HepG2 (cell line): ENCODE measurements around the gene XRCC5. TPM values are rescaled to one million over a fixed set of nuclear protein-coding genes. Genes with fewer than 3 reads are reported as not detected.

Source experiments
- FOXP1 ChIP-seq, 2 experiments: fragments of 450-650 bp in 1 of 2; IDR thresholded peaks; 2 replicates each; pipeline ENCODE4 v1.6.1; 2017 to 2018; ENCODE audit warnings: antibody characterized with exemption in 1 of 2
- HBP1 ChIP-seq: IDR thresholded peaks from 2 replicates; pipeline ENCODE4 v1.6.1; 2016; ENCODE audit warnings: low read depth, control low read depth
- NCOR1 ChIP-seq: fragments of 200-600 bp; sonication (generic); IDR thresholded peaks from 2 replicates; pipeline ENCODE4 v1.7.0; 2017; ENCODE audit warnings: antibody characterized with exemption, low read length, borderline replicate concordance
- SMAD3 ChIP-seq: sonication (generic); formaldehyde crosslinking; IDR thresholded peaks from 2 replicates; pipeline ENCODE4 v1.4.0; 2020; ENCODE audit warnings: missing genetic modification reagents
- TARDBP ChIP-seq: sonication (generic); formaldehyde crosslinking; IDR thresholded peaks from 2 replicates; pipeline ENCODE4 v1.8.0; 2022; ENCODE audit warnings: mild to moderate bottlenecking, missing genetic modification reagents
- ZNF180 ChIP-seq: sonication (generic); formaldehyde crosslinking; IDR thresholded peaks from 2 replicates; pipeline ENCODE4 v1.4.0; 2020; ENCODE audit warnings: low read depth, missing genetic modification reagents, borderline replicate concordance
- ZNF687 ChIP-seq: sonication (generic); formaldehyde crosslinking; IDR thresholded peaks from 2 replicates; pipeline ENCODE4 v1.5.1; 2020; ENCODE audit warnings: mild to moderate bottlenecking, missing genetic modification reagents, moderate library complexity
- ZNF746 ChIP-seq: sonication (generic); formaldehyde crosslinking; IDR thresholded peaks from 2 replicates; pipeline ENCODE4 v1.8.0; 2022; ENCODE audit warnings: mild to moderate bottlenecking, missing genetic modification reagents
- polyA plus RNA-seq, 8 experiments: library from polyadenylated mRNA; depleted of rRNA in 3 of 8; stranded (reverse) in 7 of 8; unstranded in 1 of 8; fragments of >200 nt; fragmentation: Illumina TruSeq in 4 of 8; extraction: Trizol in 4 of 8; gene quantifications; 2 replicates each; pipeline versions ENCODE4 v1.2.1 to v1.2.3, GENCODE V29; 2011 to 2016; ENCODE audit warnings: low read depth in 4 of 8, missing spikeins in 1 of 8, mixed read lengths in 1 of 8; ENCODE audit not compliant: insufficient read depth in 1 of 8
- total RNA-seq, 5 experiments: library from RNA; depleted of rRNA; stranded (reverse); fragments of >200 nt; fragmentation: Illumina TruSeq; extraction: Trizol; gene quantifications; 2 replicates each; pipeline ENCODE4 v1.2.3, GENCODE V29; 2016; ENCODE audit warnings: low read depth in 1 of 5
- TF ChIP-seq, protein P1 (sequence below): sonication (generic); formaldehyde crosslinking; conservative IDR thresholded peaks from 2 replicates; pipeline ENCODE4 v1.4.0; 2020; ENCODE audit warnings: missing genetic modification reagents
- TF ChIP-seq, protein P2 (sequence below): sonication (generic); formaldehyde crosslinking; IDR thresholded peaks from 2 replicates; pipeline ENCODE4 v1.4.0; 2020; ENCODE audit warnings: missing genetic modification reagents, borderline replicate concordance
- TF ChIP-seq, protein P3 (sequence below): IDR thresholded peaks from 2 replicates; pipeline ENCODE4 v1.4.0; 2020; ENCODE audit warnings: mild to moderate bottlenecking, missing genetic modification reagents

XRCC5 gene
- total and polyA plus RNA-seq, 2 of the 13 experiments (the other 11 are each of a cell fraction or from before 2014, with no cell fraction given): 264 to 454 TPM

DNA sequence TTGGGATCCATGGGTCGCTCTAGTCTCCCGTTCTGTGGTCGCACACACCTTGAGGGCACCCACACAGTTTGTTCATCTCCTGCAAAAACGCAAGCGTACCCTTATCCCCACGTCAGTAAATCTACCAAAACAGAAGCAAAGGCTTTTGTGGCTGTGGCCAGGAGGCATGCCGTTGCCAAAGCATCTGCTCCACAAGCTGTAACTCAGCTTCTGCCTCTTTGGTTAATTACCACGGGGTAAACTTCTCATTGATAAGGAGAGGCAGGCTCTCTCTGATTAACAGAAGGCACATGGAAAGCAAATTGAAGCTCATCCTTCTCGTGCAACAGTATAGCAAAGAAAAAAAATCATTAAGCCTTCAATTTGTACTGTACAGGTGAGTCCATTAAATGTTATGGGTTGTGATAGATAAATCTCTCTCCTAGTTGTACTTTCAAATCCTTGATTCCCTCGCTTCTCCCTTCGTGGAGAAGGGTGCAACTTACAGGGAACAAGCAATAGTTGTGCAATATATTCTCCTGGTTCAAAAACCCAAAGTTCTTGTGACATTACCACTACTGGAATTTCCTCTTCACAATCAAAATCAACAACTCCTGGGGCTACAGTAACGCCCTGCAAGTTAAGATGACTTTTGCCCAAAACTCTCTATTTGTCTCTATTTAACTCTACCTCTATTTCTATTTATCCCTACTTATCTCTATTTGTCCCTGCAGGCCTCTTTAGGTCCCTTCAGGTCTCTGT, 37.9 kb upstream of the XRCC5 start (continued):
- no peak for TF ChIP-seq ZNF746 (CRISPR knock-in tag)
- no peak for TF ChIP-seq HBP1 (CRISPR knock-in tag)
- TF ChIP-seq ZNF687 (CRISPR knock-in tag): peak; percentile 27; the same call in 1 of the 2 replicates
- no peak for TF ChIP-seq ZNF180 (CRISPR knock-in tag)
- TF ChIP-seq SMAD3: no peak
- TF ChIP-seq, protein P1, sequence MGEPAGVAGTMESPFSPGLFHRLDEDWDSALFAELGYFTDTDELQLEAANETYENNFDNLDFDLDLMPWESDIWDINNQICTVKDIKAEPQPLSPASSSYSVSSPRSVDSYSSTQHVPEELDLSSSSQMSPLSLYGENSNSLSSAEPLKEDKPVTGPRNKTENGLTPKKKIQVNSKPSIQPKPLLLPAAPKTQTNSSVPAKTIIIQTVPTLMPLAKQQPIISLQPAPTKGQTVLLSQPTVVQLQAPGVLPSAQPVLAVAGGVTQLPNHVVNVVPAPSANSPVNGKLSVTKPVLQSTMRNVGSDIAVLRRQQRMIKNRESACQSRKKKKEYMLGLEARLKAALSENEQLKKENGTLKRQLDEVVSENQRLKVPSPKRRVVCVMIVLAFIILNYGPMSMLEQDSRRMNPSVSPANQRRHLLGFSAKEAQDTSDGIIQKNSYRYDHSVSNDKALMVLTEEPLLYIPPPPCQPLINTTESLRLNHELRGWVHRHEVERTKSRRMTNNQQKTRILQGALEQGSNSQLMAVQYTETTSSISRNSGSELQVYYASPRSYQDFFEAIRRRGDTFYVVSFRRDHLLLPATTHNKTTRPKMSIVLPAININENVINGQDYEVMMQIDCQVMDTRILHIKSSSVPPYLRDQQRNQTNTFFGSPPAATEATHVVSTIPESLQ (CRISPR knock-in tag): no peak
- no peak for TF ChIP-seq FOXP1 (IDR thresholded peaks at IDR 0.05)
- TF ChIP-seq FOXP1 (CRISPR knock-in tag; IDR thresholded peaks at IDR 0.05): peak; percentile 16; the same call in 1 of the 2 replicates
- peak; percentile 72 for TF ChIP-seq NCOR1
- TF ChIP-seq, protein P2, sequence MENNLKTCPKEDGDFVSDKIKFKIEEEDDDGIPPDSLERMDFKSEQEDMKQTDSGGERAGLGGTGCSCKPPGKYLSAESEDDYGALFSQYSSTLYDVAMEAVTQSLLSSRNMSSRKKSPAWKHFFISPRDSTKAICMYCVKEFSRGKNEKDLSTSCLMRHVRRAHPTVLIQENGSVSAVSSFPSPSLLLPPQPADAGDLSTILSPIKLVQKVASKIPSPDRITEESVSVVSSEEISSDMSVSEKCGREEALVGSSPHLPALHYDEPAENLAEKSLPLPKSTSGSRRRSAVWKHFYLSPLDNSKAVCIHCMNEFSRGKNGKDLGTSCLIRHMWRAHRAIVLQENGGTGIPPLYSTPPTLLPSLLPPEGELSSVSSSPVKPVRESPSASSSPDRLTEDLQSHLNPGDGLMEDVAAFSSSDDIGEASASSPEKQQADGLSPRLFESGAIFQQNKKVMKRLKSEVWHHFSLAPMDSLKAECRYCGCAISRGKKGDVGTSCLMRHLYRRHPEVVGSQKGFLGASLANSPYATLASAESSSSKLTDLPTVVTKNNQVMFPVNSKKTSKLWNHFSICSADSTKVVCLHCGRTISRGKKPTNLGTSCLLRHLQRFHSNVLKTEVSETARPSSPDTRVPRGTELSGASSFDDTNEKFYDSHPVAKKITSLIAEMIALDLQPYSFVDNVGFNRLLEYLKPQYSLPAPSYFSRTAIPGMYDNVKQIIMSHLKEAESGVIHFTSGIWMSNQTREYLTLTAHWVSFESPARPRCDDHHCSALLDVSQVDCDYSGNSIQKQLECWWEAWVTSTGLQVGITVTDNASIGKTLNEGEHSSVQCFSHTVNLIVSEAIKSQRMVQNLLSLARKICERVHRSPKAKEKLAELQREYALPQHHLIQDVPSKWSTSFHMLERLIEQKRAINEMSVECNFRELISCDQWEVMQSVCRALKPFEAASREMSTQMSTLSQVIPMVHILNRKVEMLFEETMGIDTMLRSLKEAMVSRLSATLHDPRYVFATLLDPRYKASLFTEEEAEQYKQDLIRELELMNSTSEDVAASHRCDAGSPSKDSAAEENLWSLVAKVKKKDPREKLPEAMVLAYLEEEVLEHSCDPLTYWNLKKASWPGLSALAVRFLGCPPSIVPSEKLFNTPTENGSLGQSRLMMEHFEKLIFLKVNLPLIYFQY (CRISPR knock-in tag): 0 out of 2 replicates have a peak, but pooled peaks have one; percentile 12
- TF ChIP-seq TARDBP (CRISPR knock-in tag): peak; percentile 9; the same call in 1 of the 2 replicates
- TF ChIP-seq, protein P3, sequence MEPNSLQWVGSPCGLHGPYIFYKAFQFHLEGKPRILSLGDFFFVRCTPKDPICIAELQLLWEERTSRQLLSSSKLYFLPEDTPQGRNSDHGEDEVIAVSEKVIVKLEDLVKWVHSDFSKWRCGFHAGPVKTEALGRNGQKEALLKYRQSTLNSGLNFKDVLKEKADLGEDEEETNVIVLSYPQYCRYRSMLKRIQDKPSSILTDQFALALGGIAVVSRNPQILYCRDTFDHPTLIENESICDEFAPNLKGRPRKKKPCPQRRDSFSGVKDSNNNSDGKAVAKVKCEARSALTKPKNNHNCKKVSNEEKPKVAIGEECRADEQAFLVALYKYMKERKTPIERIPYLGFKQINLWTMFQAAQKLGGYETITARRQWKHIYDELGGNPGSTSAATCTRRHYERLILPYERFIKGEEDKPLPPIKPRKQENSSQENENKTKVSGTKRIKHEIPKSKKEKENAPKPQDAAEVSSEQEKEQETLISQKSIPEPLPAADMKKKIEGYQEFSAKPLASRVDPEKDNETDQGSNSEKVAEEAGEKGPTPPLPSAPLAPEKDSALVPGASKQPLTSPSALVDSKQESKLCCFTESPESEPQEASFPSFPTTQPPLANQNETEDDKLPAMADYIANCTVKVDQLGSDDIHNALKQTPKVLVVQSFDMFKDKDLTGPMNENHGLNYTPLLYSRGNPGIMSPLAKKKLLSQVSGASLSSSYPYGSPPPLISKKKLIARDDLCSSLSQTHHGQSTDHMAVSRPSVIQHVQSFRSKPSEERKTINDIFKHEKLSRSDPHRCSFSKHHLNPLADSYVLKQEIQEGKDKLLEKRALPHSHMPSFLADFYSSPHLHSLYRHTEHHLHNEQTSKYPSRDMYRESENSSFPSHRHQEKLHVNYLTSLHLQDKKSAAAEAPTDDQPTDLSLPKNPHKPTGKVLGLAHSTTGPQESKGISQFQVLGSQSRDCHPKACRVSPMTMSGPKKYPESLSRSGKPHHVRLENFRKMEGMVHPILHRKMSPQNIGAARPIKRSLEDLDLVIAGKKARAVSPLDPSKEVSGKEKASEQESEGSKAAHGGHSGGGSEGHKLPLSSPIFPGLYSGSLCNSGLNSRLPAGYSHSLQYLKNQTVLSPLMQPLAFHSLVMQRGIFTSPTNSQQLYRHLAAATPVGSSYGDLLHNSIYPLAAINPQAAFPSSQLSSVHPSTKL (CRISPR knock-in tag): peak; percentile 58
